Measurements from ENCODE around the gene KIF5C. TPM values are rescaled to one million over a fixed set of nuclear protein-coding genes. Genes with fewer than 3 reads are reported as not detected.

KIF5C gene
- total RNA-seq, 1 donor from 2014 or later, result 63.1 TPM

GRCh38 chr2:148943097-148943496 is 68.1 kb downstream of the KIF5C start:
- Histone ChIP-seq H4K20me1 (ENCODE audit: low read depth) (peaks cover 41% of the 10 kb centered on the region), H3K36me3 (peaks cover 12% of the 10 kb centered on the region)
- TF ChIP-seq EZH2phosphoT487 (IDR thresholded peaks at IDR 0.05) (no peak), CTCF (IDR thresholded peaks at IDR 0.05) (no peak), EZH2 (IDR thresholded peaks at IDR 0.05) (no peak)

GRCh38 chr2:148944536-148944935 is 69.5 kb downstream of the KIF5C start:
- Histone ChIP-seq H3K4me3 (no peak overlapping the region), H4K20me1 (ENCODE audit: low read depth) (peaks cover 27% of the 10 kb centered on the region), H3K9me3 (ENCODE audit: low read depth) (peaks cover 4% of the 10 kb centered on the region), H3F3A (ENCODE audit: low read depth) (no peaks in the 10 kb centered on the region), H3K27ac (no peak overlapping the region), H3K9ac (no peak overlapping the region), H3K27me3 (peaks cover 25% of the 10 kb centered on the region), H3K4me2 (no peak overlapping the region), H3K4me1 (peaks cover 5% of the 10 kb centered on the region), H2AFZ (replicated peaks) (no peak overlapping the region), H3K36me3 (peaks cover 12% of the 10 kb centered on the region), H3K79me2 (ENCODE audit: low read depth) (no peaks in the 10 kb centered on the region)
- H3K4me1 Mint-ChIP-seq, result peaks cover 17% of the 10 kb centered on the region
- DNase-seq (ENCODE audit: low spot score), result no peak
- H3K27ac Mint-ChIP-seq, result no peak overlapping the region
- peaks cover 68% of the 10 kb centered on the region for H3K36me3 Mint-ChIP-seq
- TF ChIP-seq EZH2phosphoT487 (IDR thresholded peaks at IDR 0.05), result no peak
- no peak for TF ChIP-seq EZH2 (IDR thresholded peaks at IDR 0.05)
- TF ChIP-seq CTCF (IDR thresholded peaks at IDR 0.05), result no peak
- peaks cover 9% of the 10 kb centered on the region for H3K9me3 Mint-ChIP-seq
- peaks cover 15% of the 10 kb centered on the region for H3K27me3 Mint-ChIP-seq (ENCODE audit: insufficient read depth, low read depth)
- no peak overlapping the region for H3K4me3 Mint-ChIP-seq

More at GRCh38 chr2:148943097-148943496, 68.1 kb downstream of the KIF5C start:
- Mint-ChIP-seq H3K4me1 (peaks cover 26% of the 10 kb centered on the region), H3K27ac (no peak overlapping the region), H3K4me3 (no peak overlapping the region), H3K27me3 (ENCODE audit: insufficient read depth, low read depth) (peaks cover 15% of the 10 kb centered on the region), H3K36me3 (peaks cover 58% of the 10 kb centered on the region), H3K9me3 (peaks cover 9% of the 10 kb centered on the region)
- Histone ChIP-seq H3K4me3 (no peak overlapping the region), H3K4me1 (peaks cover 19% of the 10 kb centered on the region), H3F3A (ENCODE audit: low read depth) (peaks cover 12% of the 10 kb centered on the region), H3K27me3 (peaks cover 25% of the 10 kb centered on the region), H3K9me3 (ENCODE audit: low read depth) (peaks cover 4% of the 10 kb centered on the region), H2AFZ (replicated peaks) (no peak overlapping the region), H3K4me2 (no peak overlapping the region), H3K27ac (no peak overlapping the region), H3K79me2 (ENCODE audit: low read depth) (no peaks in the 10 kb centered on the region), H3K9ac (no peak overlapping the region)
- no peak for DNase-seq (ENCODE audit: low spot score)

GRCh38 chr2:148947299-148947698 is 72.3 kb downstream of the KIF5C start:
- peaks cover 12% of the 10 kb centered on the region for H3K9me3 Mint-ChIP-seq
- H3K9me3 ChIP-seq (ENCODE audit: low read depth), result peaks cover 4% of the 10 kb centered on the region
- H3K27ac Mint-ChIP-seq, result no peak overlapping the region
- no peak overlapping the region for H3K4me2 ChIP-seq
- peaks cover 79% of the 10 kb centered on the region for H3K36me3 Mint-ChIP-seq
- no peaks in the 10 kb centered on the region for H3K27me3 ChIP-seq
- H3K27ac ChIP-seq, result no peak overlapping the region
- H3K4me1 ChIP-seq, result no peaks in the 10 kb centered on the region
- no peak overlapping the region for H3K9ac ChIP-seq
- H3K27me3 Mint-ChIP-seq (ENCODE audit: insufficient read depth, low read depth), result peaks cover 17% of the 10 kb centered on the region
- H3K36me3 ChIP-seq, result peaks cover 12% of the 10 kb centered on the region
- DNase-seq (ENCODE audit: low spot score), result no peak
- H3K4me1 Mint-ChIP-seq, result peaks cover 14% of the 10 kb centered on the region
- H3K4me3 Mint-ChIP-seq, result no peak overlapping the region
- TF ChIP-seq EZH2phosphoT487 (IDR thresholded peaks at IDR 0.05) (no peak), EZH2 (IDR thresholded peaks at IDR 0.05) (no peak), CTCF (IDR thresholded peaks at IDR 0.05) (no peak)
- no peaks in the 10 kb centered on the region for H3F3A ChIP-seq (ENCODE audit: low read depth)
- no peak overlapping the region for H2AFZ ChIP-seq (replicated peaks)
- peaks cover 6% of the 10 kb centered on the region for H4K20me1 ChIP-seq (ENCODE audit: low read depth)
- no peaks in the 10 kb centered on the region for H3K79me2 ChIP-seq (ENCODE audit: low read depth)
- H3K4me3 ChIP-seq, result no peak overlapping the region
